CD14-positive monocyte (primary cell): ENCODE data around the gene LACTBL1. TPM values are rescaled to one million over a fixed set of nuclear protein-coding genes. Genes with fewer than 3 reads are reported as not detected.
"Not testable (repeated sequence)": the region's sequence is repeated elsewhere in the genome, so short reads cannot be mapped to it uniquely, and the experiment has no call there.

Experiments
- DNase-seq, 3 donors: peaks; one replicate each; pipeline ENCODE4 v3.0.0-alpha.2; 2011 to 2022
- H2AFZ ChIP-seq: 2 replicates; pipeline ENCODE4 v1.6.0; 2012; ENCODE audit warnings: mild to moderate bottlenecking, low read depth, low read length, inconsistent platforms; ENCODE audit not compliant: insufficient read depth, poor library complexity, severe bottlenecking
- H3K27ac ChIP-seq, 2 donors: 1 replicate in 1 of 2; 2 replicates in 1 of 2; pipeline ENCODE4 v1.5.1; 2012 to 2013; ENCODE audit warnings: low read length in 2 of 2, control low read depth in 1 of 2, inconsistent platforms in 1 of 2, low read depth in 1 of 2, mild to moderate bottlenecking in 1 of 2
- H3K27me3 ChIP-seq, 2 donors: one replicate each; pipeline versions ENCODE4 v1.6.0 to v1.6.1; 2011 to 2013; ENCODE audit warnings: low read length in 2 of 2; ENCODE audit not compliant: control insufficient read depth in 2 of 2, insufficient read depth in 2 of 2
- H3K36me3 ChIP-seq, 2 donors: replicated peaks in 1 of 2; 1 replicate in 1 of 2; 2 replicates in 1 of 2; pipeline versions ENCODE4 v1.5.1 to v1.6.1; 2012 to 2013; ENCODE audit warnings: low read length in 2 of 2, control low read depth in 1 of 2, inconsistent platforms in 1 of 2, mild to moderate bottlenecking in 1 of 2; ENCODE audit not compliant: insufficient read depth in 2 of 2, control insufficient read depth in 1 of 2
- H3K4me1 ChIP-seq, 2 donors: 1 replicate in 1 of 2; 2 replicates in 1 of 2; pipeline versions ENCODE4 v1.5.1 to v1.6.1; 2012 to 2013; ENCODE audit warnings: low read length in 2 of 2, control low read depth in 1 of 2, inconsistent platforms in 1 of 2, mild to moderate bottlenecking in 1 of 2, moderate library complexity in 1 of 2; ENCODE audit not compliant: insufficient read depth in 2 of 2, control insufficient read depth in 1 of 2
- H3K4me2 ChIP-seq: replicated peaks from 2 replicates; pipeline ENCODE3; 2012; ENCODE audit warnings: low read length, moderate library complexity, mild to moderate bottlenecking; ENCODE audit not compliant: poor library complexity, severe bottlenecking; ENCODE audit errors: extremely low read depth
- H3K4me3 ChIP-seq, 3 experiments: fragments of 200-600 bp in 1 of 3; sonication (generic) in 1 of 3; replicated peaks in 1 of 3; 1 replicate in 2 of 3; 2 replicates in 1 of 3; pipeline ENCODE4 v1.5.1; 2011 to 2013; ENCODE audit warnings: low read length in 3 of 3, mild to moderate bottlenecking in 3 of 3, control low read depth in 2 of 3, low read depth in 2 of 3, inconsistent platforms in 1 of 3, moderate library complexity in 1 of 3
- H3K79me2 ChIP-seq: 2 replicates; pipeline ENCODE4 v1.6.0; 2012; ENCODE audit warnings: mild to moderate bottlenecking, control low read depth, inconsistent platforms, low read length, moderate library complexity; ENCODE audit not compliant: insufficient read depth
- H3K9ac ChIP-seq: 2 replicates; pipeline ENCODE4 v1.6.0; 2017; ENCODE audit warnings: low read length, mild to moderate bottlenecking; ENCODE audit not compliant: insufficient read depth, poor library complexity, severe bottlenecking
- H3K9me3 ChIP-seq, 2 donors: replicated peaks in 1 of 2; 1 replicate in 1 of 2; 2 replicates in 1 of 2; pipeline versions ENCODE4 v1.5.1 to v1.6.1; 2012 to 2013; ENCODE audit warnings: low read length in 2 of 2, control low read depth in 1 of 2; ENCODE audit not compliant: control insufficient read depth in 1 of 2, insufficient read depth in 1 of 2
- H4K20me1 ChIP-seq: 2 replicates; pipeline ENCODE4 v1.6.0; 2012; ENCODE audit warnings: mild to moderate bottlenecking, low read length, control low read depth, moderate library complexity; ENCODE audit not compliant: insufficient read depth
- H3K27ac Mint-ChIP-seq, 7 donors: one replicate each; pipeline ENCODE4 v1.8.0; 2020; ENCODE audit warnings: mild to moderate bottlenecking in 7 of 7, mixed read lengths in 7 of 7, moderate library complexity in 6 of 7, inconsistent platforms in 2 of 7
- H3K27me3 Mint-ChIP-seq, 3 donors: one replicate each; pipeline ENCODE4 v1.8.0; 2021 to 2022; ENCODE audit warnings: low read depth in 3 of 3, mild to moderate bottlenecking in 3 of 3, mixed read lengths in 3 of 3, moderate library complexity in 3 of 3, inconsistent platforms in 1 of 3
- H3K36me3 Mint-ChIP-seq, 2 donors: one replicate each; pipeline ENCODE4 v1.8.0; 2020; ENCODE audit warnings: mixed read lengths in 2 of 2, inconsistent platforms in 1 of 2, mild to moderate bottlenecking in 1 of 2
- H3K4me1 Mint-ChIP-seq: one replicate; pipeline ENCODE4 v1.8.0; 2020; ENCODE audit warnings: mild to moderate bottlenecking, mixed read lengths
- H3K4me3 Mint-ChIP-seq, 2 donors: one replicate each; pipeline ENCODE4 v1.8.0; 2020; ENCODE audit warnings: mild to moderate bottlenecking in 2 of 2, mixed read lengths in 2 of 2, moderate library complexity in 1 of 2
- H3K9me3 Mint-ChIP-seq, 7 donors: one replicate each; pipeline ENCODE4 v1.8.0; 2020 to 2022; ENCODE audit warnings: mixed read lengths in 7 of 7, mild to moderate bottlenecking in 6 of 7, moderate library complexity in 6 of 7, inconsistent platforms in 2 of 7
- WGBS: methylation state at CpG from one replicate; pipeline ENCODE4 v1.1.5; 2013; ENCODE audit warnings: missing lambda C conversion rate; ENCODE audit not compliant: insufficient coverage; 5-methylcytosine and 5-hydroxymethylcytosine counted together
- intact Hi-C, 2 donors: fragments of 100-400 bp; cut with micrococcal nuclease; formaldehyde crosslinking; loops; one replicate each; pipeline versions ENCODE4 v1.15.0 to v1.15.1; 2023
- polyA plus RNA-seq, 3 donors: library from polyadenylated mRNA; depleted of rRNA in 1 of 3; unstranded in 2 of 3; stranded (reverse) in 1 of 3; fragments of 300-500 nt in 2 of 3; fragments of >200 nt in 1 of 3; fragmentation: Illumina TruSeq in 2 of 3; gene quantifications; 1 replicate in 2 of 3; 2 replicates in 1 of 3; pipeline ENCODE4 v1.2.3, GENCODE V29; 2012 to 2021
- TF ChIP-seq, protein P1 (sequence below): fragments of 200-600 bp; IDR thresholded peaks from one replicate; pipeline ENCODE4 v1.8.0; 2022; ENCODE audit warnings: antibody characterized with exemption, mild to moderate bottlenecking

The LACTBL1 gene
- polyA plus RNA-seq, 3 donors = not detected

DNA sequence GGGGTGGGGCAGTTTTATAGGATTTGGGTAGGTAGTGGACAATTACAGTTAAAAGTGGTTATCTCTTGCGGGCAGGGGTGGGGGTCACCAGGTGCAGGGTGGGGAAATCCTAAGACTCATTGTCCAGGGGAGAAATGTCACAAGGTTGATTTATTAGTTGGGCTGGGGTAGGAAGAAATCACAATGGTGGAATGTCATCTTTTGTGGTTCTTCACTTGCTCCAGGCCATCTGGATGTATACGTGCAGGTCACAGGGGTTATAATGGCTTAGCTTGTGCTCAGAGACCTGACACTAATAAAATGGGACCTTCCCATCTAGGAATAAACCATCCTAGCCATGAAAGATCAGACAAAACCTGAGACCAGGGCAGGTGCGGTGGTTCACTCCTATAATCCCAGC lies 31.4 kb upstream of the LACTBL1 start:
- Mint-ChIP-seq H3K36me3 (no peaks in the 10 kb centered on the region), H3K4me3 (no peak overlapping the region), H3K27me3 (peaks cover 7 to 12% (median 11%) of the 10 kb centered on the region in 3 donors), H3K27ac (no peak overlapping the region), H3K4me1 (peaks cover 4% of the 10 kb centered on the region), H3K9me3 (peaks cover 0 to 3% (median 0%) of the 10 kb centered on the region in 7 donors)
- Histone ChIP-seq H3K79me2 (no peaks in the 10 kb centered on the region), H3K27me3 (no peaks in the 10 kb centered on the region), H3K9ac (no peak overlapping the region), H4K20me1 (no peaks in the 10 kb centered on the region), H3K4me2 (no peak overlapping the region), H3K9me3 (peaks cover 0 to 7% of the 10 kb centered on the region in 2 donors), H3K4me3 (no peak overlapping the region), H2AFZ (no peak overlapping the region), H3K4me1 (no peaks in the 10 kb centered on the region), H3K36me3 (no peaks in the 10 kb centered on the region), H3K27ac (no peak overlapping the region)
- no peak for DNase-seq
- TF ChIP-seq, protein P1, sequence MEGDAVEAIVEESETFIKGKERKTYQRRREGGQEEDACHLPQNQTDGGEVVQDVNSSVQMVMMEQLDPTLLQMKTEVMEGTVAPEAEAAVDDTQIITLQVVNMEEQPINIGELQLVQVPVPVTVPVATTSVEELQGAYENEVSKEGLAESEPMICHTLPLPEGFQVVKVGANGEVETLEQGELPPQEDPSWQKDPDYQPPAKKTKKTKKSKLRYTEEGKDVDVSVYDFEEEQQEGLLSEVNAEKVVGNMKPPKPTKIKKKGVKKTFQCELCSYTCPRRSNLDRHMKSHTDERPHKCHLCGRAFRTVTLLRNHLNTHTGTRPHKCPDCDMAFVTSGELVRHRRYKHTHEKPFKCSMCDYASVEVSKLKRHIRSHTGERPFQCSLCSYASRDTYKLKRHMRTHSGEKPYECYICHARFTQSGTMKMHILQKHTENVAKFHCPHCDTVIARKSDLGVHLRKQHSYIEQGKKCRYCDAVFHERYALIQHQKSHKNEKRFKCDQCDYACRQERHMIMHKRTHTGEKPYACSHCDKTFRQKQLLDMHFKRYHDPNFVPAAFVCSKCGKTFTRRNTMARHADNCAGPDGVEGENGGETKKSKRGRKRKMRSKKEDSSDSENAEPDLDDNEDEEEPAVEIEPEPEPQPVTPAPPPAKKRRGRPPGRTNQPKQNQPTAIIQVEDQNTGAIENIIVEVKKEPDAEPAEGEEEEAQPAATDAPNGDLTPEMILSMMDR = no peak
- 92% methylated on average over 1 of the region's 3 CpGs for WGBS
- intact Hi-C loops = no loop called here

DNA sequence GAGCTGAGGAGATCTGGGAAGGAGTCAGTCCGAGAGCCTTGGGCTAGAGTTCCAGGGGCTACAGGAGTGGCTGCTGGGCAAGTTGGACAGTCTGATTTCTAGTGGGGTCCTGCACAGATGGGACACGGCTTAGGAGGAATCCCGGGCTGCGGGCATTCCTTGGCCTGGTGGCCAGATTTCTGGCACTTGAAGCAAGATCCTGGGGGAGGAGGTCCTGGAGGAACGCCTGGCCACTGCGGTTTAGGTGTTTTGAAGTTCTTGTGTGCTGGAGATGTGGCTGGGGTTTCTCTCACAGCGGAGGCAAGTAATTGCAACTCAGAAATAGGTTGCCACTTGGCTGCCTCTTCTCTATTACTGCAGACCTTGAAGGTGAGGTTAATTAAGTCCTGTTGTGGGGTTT lies 29.6 kb upstream of the LACTBL1 start:
- H3K27me3 Mint-ChIP-seq = peaks cover 5 to 11% (median 9%) of the 10 kb centered on the region in 3 donors
- H3K79me2 ChIP-seq, DNase-seq, H2AFZ ChIP-seq, H3K4me3 Mint-ChIP-seq, H3K4me1 Mint-ChIP-seq, H3K4me3 ChIP-seq, H3K9me3 ChIP-seq, H3K27me3 ChIP-seq, H3K4me2 ChIP-seq, H3K9me3 Mint-ChIP-seq, H3K27ac Mint-ChIP-seq, H3K27ac ChIP-seq, intact Hi-C loops, H3K4me1 ChIP-seq, H4K20me1 ChIP-seq, H3K36me3 ChIP-seq, H3K36me3 Mint-ChIP-seq, H3K9ac ChIP-seq: not testable (repeated sequence)
- 100% methylated on average over 6 of the region's 7 CpGs for WGBS

DNA sequence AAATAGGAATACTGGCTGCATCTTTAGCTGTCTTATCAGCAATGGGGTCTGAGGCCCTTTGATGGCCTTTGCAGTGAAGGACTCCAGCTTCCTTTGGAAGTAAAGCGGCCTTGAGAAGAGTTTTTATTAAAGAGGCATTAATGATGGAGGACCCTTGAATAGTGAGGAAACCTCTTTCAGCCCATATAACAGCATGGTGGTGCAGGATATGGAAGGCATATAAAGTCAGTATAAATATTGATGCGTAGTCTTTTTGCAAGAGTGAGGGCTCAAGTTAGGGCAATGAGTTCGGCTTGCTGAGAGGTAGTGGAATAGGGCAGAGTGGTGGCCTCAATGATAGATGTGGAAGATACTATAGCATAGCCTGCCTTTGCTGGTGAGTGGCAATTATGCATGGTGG lies 27.5 kb upstream of the LACTBL1 start:
- H3K36me3 Mint-ChIP-seq, DNase-seq, H3K9me3 Mint-ChIP-seq, H3K27ac Mint-ChIP-seq, intact Hi-C loops, H3K4me3 Mint-ChIP-seq, H3K9me3 ChIP-seq, H3K4me1 Mint-ChIP-seq, H3K4me1 ChIP-seq, H4K20me1 ChIP-seq, H2AFZ ChIP-seq, H3K4me3 ChIP-seq, H3K27ac ChIP-seq, H3K9ac ChIP-seq, H3K27me3 Mint-ChIP-seq, H3K4me2 ChIP-seq, H3K79me2 ChIP-seq, H3K36me3 ChIP-seq, H3K27me3 ChIP-seq: not testable (repeated sequence)
- 92% methylated on average over 2 of the region's 3 CpGs for WGBS

DNA sequence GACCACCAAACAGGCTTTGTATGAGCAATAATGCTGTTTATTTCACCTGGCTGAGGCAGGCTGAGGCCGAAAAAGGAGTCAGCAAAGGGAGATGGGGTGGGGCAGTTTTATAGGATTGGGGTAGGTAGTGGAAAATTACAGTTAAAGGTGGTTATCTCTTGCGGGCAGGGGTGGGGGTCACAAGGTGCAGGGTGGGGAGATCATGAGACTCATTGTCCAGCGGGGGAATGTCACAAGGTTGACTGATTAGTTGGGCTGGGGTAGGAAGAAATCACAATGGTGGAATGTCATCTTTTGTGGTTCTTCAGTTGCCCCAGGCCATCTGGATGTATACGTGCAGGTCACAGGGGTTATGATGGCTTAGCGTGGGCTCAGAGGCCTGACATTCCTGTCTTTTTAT lies 24.9 kb upstream of the LACTBL1 start:
- H3K27me3 Mint-ChIP-seq, H3K36me3 ChIP-seq, H3K27ac Mint-ChIP-seq, H3K4me1 ChIP-seq, H3K27ac ChIP-seq, H3K4me1 Mint-ChIP-seq, H3K9ac ChIP-seq, H3K4me2 ChIP-seq, H3K36me3 Mint-ChIP-seq, H4K20me1 ChIP-seq, intact Hi-C loops, H3K79me2 ChIP-seq, H3K4me3 Mint-ChIP-seq, H2AFZ ChIP-seq, H3K4me3 ChIP-seq, DNase-seq, H3K27me3 ChIP-seq: not testable (repeated sequence)
- H3K9me3 Mint-ChIP-seq = peaks cover 2 to 30% (median 19%) of the 10 kb centered on the region in 7 donors
- H3K9me3 ChIP-seq = peaks cover 8 to 10% of the 10 kb centered on the region in 2 donors
- 92% methylated on average over 3 of the region's 5 CpGs for WGBS
